Endothelial cell (in vitro differentiated cells): ENCODE results near the gene CYP2A13. TPM values are rescaled to one million over a fixed set of nuclear protein-coding genes. Genes with fewer than 3 reads are reported as not detected.
"Not testable (repeated sequence)": the region's sequence is repeated elsewhere in the genome, so short reads cannot be mapped to it uniquely, and the experiment has no call there.

Experiments
- DNase-seq: peaks from one replicate; pipeline ENCODE4 v3.0.0; 2021; ENCODE audit warnings: low spot score
- H3K27ac Mint-ChIP-seq: one replicate; pipeline ENCODE4 v1.8.0; 2021; ENCODE audit warnings: mixed read lengths, inconsistent platforms; ENCODE audit not compliant: unreplicated experiment
- H3K27me3 Mint-ChIP-seq: one replicate; pipeline ENCODE4 v1.8.0; 2021; ENCODE audit warnings: mild to moderate bottlenecking, moderate library complexity, mixed read lengths, inconsistent platforms; ENCODE audit not compliant: unreplicated experiment
- H3K36me3 Mint-ChIP-seq: one replicate; pipeline ENCODE4 v1.8.0; 2021; ENCODE audit warnings: mild to moderate bottlenecking, low read depth, mixed read lengths, inconsistent platforms; ENCODE audit not compliant: unreplicated experiment
- H3K4me1 Mint-ChIP-seq: one replicate; pipeline ENCODE4 v1.8.0; 2021; ENCODE audit warnings: mild to moderate bottlenecking, mixed read lengths, inconsistent platforms; ENCODE audit not compliant: unreplicated experiment
- H3K4me3 Mint-ChIP-seq: one replicate; pipeline ENCODE4 v1.8.0; 2021; ENCODE audit warnings: mild to moderate bottlenecking, mixed read lengths, inconsistent platforms; ENCODE audit not compliant: unreplicated experiment
- H3K9me3 Mint-ChIP-seq: one replicate; pipeline ENCODE4 v1.8.0; 2021; ENCODE audit warnings: mixed read lengths, inconsistent platforms; ENCODE audit not compliant: unreplicated experiment
- total RNA-seq: library from RNA; stranded (reverse); fragmentation: NEBNext Ultra II Directional; extraction: Animal tissue kit (Norgen Biotek cat#: 25700); gene quantifications from one replicate; pipeline ENCODE4 v1.2.1, GENCODE V29; 2021; ENCODE audit not compliant: unreplicated experiment
- TF ChIP-seq, protein P1 (sequence below): fragments of 200-600 bp; sonication (generic); IDR thresholded peaks from one replicate; pipeline ENCODE4 v1.5.0; 2021; ENCODE audit warnings: antibody characterized with exemption; ENCODE audit not compliant: unreplicated experiment

The CYP2A13 gene
- total RNA-seq, 1 donor from 2014 or later: not detected

DNA sequence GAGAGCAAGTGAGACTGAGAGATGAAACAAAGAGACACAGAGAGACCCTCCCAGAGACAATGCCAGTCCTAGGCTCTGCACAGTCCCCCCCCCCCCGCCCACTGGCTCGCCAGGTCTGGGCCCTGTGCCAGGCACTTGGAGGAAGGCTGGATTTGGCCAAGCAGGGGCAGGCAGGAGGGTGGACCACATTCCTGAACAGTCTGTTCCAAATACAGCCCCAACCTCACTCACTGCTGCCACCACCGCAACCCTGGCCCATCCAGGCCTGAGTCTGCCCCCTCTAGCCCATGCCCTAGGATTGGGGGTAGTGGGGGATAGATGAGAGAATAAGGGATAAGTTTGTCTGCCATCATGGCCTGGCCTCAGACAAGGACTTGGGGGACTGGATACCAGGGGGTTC, 45.0 kb downstream of the CYP2A13 start:
- H3K27ac Mint-ChIP-seq: no peak overlapping the region
- no peak for DNase-seq
- H3K36me3 Mint-ChIP-seq: peaks cover 6% of the 10 kb centered on the region
- no peak overlapping the region for H3K4me3 Mint-ChIP-seq
- TF ChIP-seq, protein P1, sequence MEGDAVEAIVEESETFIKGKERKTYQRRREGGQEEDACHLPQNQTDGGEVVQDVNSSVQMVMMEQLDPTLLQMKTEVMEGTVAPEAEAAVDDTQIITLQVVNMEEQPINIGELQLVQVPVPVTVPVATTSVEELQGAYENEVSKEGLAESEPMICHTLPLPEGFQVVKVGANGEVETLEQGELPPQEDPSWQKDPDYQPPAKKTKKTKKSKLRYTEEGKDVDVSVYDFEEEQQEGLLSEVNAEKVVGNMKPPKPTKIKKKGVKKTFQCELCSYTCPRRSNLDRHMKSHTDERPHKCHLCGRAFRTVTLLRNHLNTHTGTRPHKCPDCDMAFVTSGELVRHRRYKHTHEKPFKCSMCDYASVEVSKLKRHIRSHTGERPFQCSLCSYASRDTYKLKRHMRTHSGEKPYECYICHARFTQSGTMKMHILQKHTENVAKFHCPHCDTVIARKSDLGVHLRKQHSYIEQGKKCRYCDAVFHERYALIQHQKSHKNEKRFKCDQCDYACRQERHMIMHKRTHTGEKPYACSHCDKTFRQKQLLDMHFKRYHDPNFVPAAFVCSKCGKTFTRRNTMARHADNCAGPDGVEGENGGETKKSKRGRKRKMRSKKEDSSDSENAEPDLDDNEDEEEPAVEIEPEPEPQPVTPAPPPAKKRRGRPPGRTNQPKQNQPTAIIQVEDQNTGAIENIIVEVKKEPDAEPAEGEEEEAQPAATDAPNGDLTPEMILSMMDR: no peak
- no peaks in the 10 kb centered on the region for H3K4me1 Mint-ChIP-seq
- peaks cover 5% of the 10 kb centered on the region for H3K27me3 Mint-ChIP-seq
- H3K9me3 Mint-ChIP-seq: no peaks in the 10 kb centered on the region

DNA sequence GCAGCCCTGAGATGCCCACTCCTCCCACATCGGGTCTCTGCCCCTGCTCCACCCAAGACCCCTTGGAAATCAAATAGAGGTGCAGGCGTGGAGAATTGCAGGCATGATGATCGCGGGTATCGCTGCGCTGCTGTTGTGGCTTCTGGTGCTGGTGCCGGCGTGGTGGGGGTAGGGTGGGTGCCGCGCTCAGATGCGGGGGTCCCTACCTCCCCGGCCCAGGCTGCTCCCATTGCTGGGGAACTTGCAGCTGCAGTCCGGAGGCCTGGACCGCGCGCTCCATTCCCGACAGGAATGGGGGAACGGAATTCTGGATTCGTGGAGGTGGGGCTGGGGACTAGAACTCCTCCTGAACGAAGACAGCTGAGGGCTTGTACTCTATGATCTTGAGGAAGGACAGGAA, 46.4 kb downstream of the CYP2A13 start:
- Mint-ChIP-seq H3K4me3 (no peak overlapping the region), H3K9me3 (no peaks in the 10 kb centered on the region), H3K4me1 (no peaks in the 10 kb centered on the region), H3K27me3 (peaks cover 5% of the 10 kb centered on the region), H3K36me3 (peaks cover 6% of the 10 kb centered on the region), H3K27ac (no peak overlapping the region)
- TF ChIP-seq, protein P1: no peak
- no peak for DNase-seq

DNA sequence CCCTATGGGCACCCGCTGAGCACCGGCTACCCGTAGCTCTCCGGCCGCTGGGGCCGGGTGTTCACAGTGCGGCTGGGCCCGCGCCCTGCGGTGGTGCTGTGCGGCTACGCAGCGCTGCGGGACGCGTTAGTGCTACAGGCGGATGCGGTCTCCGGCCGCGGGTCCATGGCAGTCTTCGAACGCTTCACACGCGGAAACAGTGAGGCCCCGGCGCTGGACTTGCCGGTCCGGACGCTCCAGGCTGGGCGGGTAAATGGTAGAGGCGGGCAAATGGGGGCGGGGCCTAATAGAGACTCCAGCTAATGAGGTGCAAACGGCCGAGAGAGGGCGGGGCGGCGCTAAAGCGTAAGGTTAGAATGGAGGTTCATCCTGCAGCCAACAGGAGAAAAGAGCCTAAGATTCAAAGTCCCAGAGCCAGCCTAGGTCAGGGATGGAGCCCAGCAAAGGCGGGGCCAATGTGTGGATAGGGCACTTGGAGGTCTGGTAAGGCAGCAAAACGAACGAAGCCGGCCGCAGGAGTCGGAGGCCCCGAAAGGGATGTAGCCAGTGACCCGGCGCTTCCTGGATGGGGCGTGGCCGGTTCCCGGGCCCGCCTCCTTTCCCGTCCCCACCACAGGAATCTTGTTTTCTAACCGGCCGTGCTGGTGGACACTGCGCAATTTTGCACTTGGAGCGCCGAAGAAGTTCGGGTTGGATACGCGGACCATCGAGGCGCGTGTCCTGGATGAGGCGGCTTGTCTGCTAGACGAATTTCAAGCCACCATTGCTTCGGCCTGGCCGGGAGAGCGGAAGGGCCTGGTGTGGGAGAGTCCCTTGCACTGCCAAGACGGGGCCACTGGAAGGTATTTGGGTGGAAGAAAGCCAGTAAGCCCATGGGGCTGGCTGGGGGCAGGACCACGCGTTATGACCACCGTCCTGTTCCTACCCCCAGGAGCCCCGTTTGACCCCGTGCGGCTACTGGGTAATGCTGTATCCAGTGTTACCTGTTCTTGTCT, 47.4 kb downstream of the CYP2A13 start:
- H3K27ac Mint-ChIP-seq: peak overlapping the region; percentile 70
- not testable (repeated sequence) for H3K27me3 Mint-ChIP-seq, H3K9me3 Mint-ChIP-seq, H3K4me3 Mint-ChIP-seq, H3K4me1 Mint-ChIP-seq, H3K36me3 Mint-ChIP-seq
- DNase-seq: peak; percentile 60

DNA sequence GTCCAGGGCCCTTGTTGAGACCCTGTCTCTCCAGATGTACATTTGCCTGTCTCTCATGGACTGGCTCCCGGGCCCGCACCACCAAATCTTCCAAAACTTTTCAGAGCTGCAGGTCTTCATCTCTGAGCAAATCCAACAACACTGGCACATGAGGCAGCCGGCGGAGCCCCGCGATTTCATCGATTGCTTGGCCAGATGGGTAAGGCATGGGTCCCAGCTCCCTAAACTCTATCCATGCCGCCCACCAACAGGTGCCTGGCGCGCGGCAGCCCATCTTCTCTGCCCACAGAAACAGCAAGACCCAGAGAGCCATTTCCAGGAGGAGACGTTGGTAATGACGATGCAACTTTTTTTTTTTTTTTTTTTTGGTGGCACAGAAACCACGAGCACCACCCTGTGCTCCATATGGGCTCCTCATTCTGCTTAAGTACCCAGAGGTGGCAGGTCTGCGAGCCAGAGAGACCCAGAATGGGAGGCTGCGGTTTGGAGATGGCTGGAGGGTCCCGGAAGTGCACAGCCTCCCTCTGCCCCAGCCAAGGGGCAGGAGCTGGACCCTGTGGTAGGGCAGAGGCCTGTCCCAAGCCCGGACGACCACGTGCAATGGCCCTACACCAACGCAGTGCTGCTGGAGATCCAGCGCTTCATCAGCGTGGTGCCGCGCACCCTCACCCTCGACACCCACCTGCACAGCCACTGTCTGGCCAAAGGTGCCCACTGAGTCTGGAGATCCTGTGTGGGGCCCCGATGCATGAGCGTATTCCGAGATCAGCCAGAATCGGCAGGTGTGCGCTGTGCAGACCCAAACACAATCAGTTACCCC, 48.6 kb downstream of the CYP2A13 start:
- Mint-ChIP-seq H3K4me3 (no peak overlapping the region), H3K36me3 (peaks cover 6% of the 10 kb centered on the region), H3K27ac (no peak overlapping the region), H3K9me3 (no peaks in the 10 kb centered on the region), H3K4me1 (no peaks in the 10 kb centered on the region), H3K27me3 (peaks cover 5% of the 10 kb centered on the region)
- DNase-seq: no peak
- TF ChIP-seq, protein P1: no peak

DNA sequence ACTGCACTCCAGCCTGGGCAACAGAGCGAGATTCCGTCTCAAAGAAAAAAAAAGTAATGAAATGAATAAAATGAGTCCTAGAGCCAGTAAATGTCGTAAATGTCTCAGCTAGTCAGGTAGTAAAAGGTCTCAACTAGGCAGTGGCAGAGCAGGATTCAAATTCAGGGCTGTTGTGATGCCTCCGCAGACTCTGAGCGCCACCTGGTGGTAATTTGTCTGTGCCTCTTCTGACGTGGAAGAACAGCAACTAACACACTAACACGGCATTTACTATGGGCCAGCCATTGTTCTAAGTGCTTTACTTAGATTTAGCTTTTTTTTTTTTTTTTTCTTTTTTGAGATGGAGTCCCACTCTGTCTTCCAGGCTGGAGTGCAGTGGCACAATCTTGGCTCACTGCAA, 56.2 kb downstream of the CYP2A13 start:
- Mint-ChIP-seq H3K36me3 (no peaks in the 10 kb centered on the region), H3K9me3 (no peaks in the 10 kb centered on the region), H3K27ac (no peak overlapping the region), H3K27me3 (peaks cover 3% of the 10 kb centered on the region), H3K4me3 (no peak overlapping the region), H3K4me1 (no peaks in the 10 kb centered on the region)
- TF ChIP-seq, protein P1: peak; percentile 61
- DNase-seq: peak; percentile 77

Other genes with a start within 250 kb of the CYP2A13 start
- not detected for gene CYP2A6, start 238.0 kb upstream of the CYP2A13 start, total RNA-seq
- gene CYP2A7, start 206.2 kb upstream of the CYP2A13 start, total RNA-seq: not detected
- not detected for gene CYP2B6, start 97.2 kb upstream of the CYP2A13 start, total RNA-seq
- not detected for gene CYP2F1, start 26.0 kb downstream of the CYP2A13 start, total RNA-seq
- gene CYP2S1, start 104.8 kb downstream of the CYP2A13 start, total RNA-seq: 17.5 TPM
- 5.5 TPM for gene AXL, start 130.8 kb downstream of the CYP2A13 start, total RNA-seq
- 259 TPM for gene HNRNPUL1, start 175.9 kb downstream of the CYP2A13 start, total RNA-seq
- 28.6 TPM for gene CCDC97, start 221.7 kb downstream of the CYP2A13 start, total RNA-seq